ENCODE data around the gene ASB6.

The ASB6 gene

GRCh38 chr9:129648092-129648763 lies 6.3 kb upstream of the ASB6 start:
- TF ChIP-seq SIN3A (IDR thresholded peaks at IDR 0.05; ENCODE audit: borderline replicate concordance, insufficient read depth, low read length) (no peak), POLR2AphosphoS5 (IDR thresholded peaks at IDR 0.05; ENCODE audit: low read depth, low read length) (no peak), REST (IDR thresholded peaks at IDR 0.05; ENCODE audit: insufficient read depth in 1 of 2, low read depth in 2 of 2, low read length in 2 of 2) (no peak), TAF1 (IDR thresholded peaks at IDR 0.05; ENCODE audit: borderline replicate concordance, insufficient read depth, low read length) (no peak), FOXP2 (optimal IDR thresholded peaks at IDR 0.05; ENCODE audit: borderline replicate concordance, extremely low read depth, extremely low read length, insufficient read depth) (no peak)

DNA sequence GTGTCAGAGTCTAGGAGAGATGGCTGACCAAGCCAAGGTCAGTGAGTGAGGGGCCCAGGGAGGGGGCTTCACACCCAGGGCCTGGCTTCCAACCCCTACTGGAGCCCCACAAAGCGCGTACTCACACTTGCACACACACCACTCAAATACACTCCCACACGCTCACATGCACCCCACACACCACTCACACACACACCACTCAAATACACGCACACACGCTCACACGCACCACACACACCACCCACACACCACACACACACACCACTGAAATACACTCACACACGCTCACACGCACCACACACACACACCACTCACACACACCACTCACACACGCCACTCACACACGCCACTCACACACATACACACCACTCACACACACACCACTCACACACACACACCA lies 5.7 kb upstream of the ASB6 start:
- TF ChIP-seq REST (IDR thresholded peaks at IDR 0.05; ENCODE audit: insufficient read depth in 1 of 2, low read depth in 2 of 2, low read length in 2 of 2) (no peak), SIN3A (IDR thresholded peaks at IDR 0.05; ENCODE audit: borderline replicate concordance, insufficient read depth, low read length) (no peak), TAF1 (IDR thresholded peaks at IDR 0.05; ENCODE audit: borderline replicate concordance, insufficient read depth, low read length) (no peak), POLR2AphosphoS5 (IDR thresholded peaks at IDR 0.05; ENCODE audit: low read depth, low read length) (no peak), FOXP2 (optimal IDR thresholded peaks at IDR 0.05; ENCODE audit: borderline replicate concordance, extremely low read depth, extremely low read length, insufficient read depth) (no peak)

DNA sequence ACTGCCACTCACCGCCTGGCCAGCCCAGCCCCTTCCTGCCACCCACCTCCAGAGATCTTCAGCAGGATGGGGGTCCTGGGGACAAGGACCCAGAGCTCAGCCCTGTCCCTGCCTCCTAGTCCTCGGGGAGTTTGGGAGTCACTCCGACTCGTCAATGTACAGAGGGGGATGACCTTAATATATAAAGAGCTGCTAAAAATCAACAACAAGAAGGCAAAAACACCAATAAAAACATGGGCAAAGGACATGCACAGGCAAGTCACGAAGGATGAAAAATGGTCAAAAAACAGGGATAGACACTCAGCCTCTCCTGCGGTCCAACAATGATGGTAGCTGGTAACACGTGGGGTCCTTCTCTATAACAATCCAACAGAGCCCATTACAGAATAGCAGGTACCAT lies 4.7 kb upstream of the ASB6 start:
- TF ChIP-seq REST (IDR thresholded peaks at IDR 0.05; ENCODE audit: insufficient read depth in 1 of 2, low read depth in 2 of 2, low read length in 2 of 2) (no peak), SIN3A (IDR thresholded peaks at IDR 0.05; ENCODE audit: borderline replicate concordance, insufficient read depth, low read length) (no peak), FOXP2 (optimal IDR thresholded peaks at IDR 0.05; ENCODE audit: borderline replicate concordance, extremely low read depth, extremely low read length, insufficient read depth) (no peak), TAF1 (IDR thresholded peaks at IDR 0.05; ENCODE audit: borderline replicate concordance, insufficient read depth, low read length) (no peak)

DNA sequence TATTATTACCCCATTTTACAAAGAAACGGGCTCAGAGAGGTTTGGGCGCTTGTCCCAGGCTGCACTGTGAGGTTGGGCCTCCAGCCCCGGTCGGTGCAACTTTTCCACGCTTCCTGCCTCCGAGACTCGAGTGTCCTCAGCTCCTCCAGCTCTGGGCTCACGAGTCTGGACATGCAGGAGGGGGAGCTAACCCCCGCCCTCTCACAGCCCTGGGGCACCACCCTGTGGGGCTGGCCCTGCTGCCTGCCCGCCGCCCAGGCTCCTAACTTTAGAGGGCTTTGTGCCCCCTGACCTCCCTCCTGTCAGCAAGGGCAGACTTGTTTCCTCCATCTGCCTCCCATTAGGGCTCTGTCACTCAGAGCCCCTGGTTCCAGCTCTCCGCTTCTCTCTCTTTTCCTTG lies 4.3 kb upstream of the ASB6 start:
- TF ChIP-seq FOXP2 (optimal IDR thresholded peaks at IDR 0.05; ENCODE audit: borderline replicate concordance, extremely low read depth, extremely low read length, insufficient read depth) (no peak), SIN3A (IDR thresholded peaks at IDR 0.05; ENCODE audit: borderline replicate concordance, insufficient read depth, low read length) (no peak), POLR2AphosphoS5 (IDR thresholded peaks at IDR 0.05; ENCODE audit: low read depth, low read length) (no peak), TAF1 (IDR thresholded peaks at IDR 0.05; ENCODE audit: borderline replicate concordance, insufficient read depth, low read length) (no peak), REST (IDR thresholded peaks at IDR 0.05; ENCODE audit: insufficient read depth in 1 of 2, low read depth in 2 of 2, low read length in 2 of 2) (no peak)
